ENCODE results near the gene UCK1.

UCK1 gene

DNA sequence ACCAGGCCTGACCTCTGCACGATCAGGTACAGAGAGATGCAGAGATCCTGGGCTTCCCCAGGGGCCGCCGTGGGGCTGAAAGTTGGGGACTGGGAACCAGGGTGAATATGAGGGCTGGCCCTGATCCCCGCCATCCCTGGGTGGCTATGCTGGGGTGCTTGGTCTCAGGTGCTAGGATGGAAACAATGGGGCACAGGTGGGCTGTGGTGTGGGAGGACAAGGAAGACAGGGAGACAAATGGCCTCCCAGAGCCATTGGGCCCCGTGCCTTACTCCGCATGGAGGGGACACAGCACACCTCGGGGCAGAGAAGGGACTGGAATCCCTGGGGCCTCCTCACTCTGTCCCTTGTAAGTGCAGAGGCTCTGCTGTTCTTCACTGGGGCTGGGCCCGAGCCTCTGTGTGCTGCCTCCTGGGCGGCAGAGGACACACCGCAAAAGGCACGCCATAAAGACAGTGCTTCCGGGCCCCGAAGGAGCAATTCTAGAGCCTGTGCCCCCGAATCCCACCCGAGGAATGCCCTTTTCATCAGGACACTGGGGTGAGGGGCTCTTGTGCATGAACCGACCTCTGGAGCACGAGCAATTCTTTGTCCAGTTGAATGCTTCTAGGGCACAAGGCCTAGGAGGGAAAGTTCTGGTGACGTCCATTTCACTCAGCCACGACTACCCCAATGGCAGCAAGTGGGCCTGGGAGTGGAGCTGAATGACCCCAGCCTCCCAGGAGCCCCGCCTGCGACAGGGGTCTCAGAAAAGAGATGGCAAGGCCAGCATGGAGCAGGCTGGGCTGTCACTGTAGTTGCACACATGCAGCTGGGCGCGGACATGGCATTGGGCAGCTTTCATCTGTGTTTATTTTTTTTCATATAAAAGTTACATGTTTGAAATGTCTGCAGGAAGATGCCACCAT, 45.1 kb upstream of the UCK1 start:
- H3K4me3 ChIP-seq (ENCODE audit: low read length), result no peak overlapping the region
- TF ChIP-seq, protein P1, sequence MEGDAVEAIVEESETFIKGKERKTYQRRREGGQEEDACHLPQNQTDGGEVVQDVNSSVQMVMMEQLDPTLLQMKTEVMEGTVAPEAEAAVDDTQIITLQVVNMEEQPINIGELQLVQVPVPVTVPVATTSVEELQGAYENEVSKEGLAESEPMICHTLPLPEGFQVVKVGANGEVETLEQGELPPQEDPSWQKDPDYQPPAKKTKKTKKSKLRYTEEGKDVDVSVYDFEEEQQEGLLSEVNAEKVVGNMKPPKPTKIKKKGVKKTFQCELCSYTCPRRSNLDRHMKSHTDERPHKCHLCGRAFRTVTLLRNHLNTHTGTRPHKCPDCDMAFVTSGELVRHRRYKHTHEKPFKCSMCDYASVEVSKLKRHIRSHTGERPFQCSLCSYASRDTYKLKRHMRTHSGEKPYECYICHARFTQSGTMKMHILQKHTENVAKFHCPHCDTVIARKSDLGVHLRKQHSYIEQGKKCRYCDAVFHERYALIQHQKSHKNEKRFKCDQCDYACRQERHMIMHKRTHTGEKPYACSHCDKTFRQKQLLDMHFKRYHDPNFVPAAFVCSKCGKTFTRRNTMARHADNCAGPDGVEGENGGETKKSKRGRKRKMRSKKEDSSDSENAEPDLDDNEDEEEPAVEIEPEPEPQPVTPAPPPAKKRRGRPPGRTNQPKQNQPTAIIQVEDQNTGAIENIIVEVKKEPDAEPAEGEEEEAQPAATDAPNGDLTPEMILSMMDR (conservative IDR thresholded peaks at IDR 0.05; ENCODE audit: low read length), result no peak
- no peak for DNase-seq (ENCODE audit: low read depth)

DNA sequence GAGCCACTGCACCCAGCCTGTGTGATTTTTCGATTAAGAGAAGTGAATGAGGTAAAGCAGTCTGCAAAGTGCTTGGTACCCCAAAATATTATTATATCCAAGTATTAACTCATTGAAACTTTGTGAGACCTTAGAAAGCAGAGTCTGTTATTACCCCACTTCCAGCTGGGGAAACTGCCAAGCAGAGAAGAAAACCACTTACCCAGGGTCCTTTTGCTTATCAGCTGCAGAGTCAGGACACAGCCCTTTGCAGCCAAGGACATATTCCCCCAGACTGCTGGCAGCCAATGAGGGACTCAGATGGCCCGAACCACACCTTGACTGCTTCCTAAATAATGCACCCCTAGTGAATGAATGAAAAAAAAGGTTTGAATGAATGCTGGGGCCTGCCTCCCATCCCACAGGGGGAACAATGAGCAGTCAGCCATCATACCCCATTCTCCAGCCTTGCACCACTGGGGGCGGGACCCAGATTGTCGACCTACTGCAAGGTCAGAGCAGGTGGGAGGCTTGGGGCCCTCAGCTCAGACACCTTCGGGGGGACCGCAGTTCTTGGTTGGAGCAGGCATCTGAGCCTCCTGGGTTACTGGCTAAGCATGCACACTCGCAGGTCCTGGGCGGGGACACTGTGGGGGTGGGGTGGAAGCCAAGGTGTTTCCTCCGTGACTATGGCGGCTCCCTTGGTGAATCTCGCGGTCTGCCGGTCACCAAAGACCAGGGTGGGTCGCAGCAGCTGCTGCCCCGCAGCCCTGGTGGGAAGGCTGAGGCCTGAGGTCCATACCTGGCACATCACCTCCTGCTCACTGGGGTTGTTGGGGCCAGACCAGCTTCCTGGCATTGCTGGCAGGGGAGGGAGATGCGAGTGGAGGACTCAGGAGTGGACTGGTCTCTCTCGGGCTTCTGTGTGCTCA, 43.9 kb upstream of the UCK1 start:
- H3K4me3 ChIP-seq (ENCODE audit: low read length), result no peak overlapping the region
- DNase-seq (ENCODE audit: low read depth), result no peak
- TF ChIP-seq, protein P1 (conservative IDR thresholded peaks at IDR 0.05; ENCODE audit: low read length), result no peak

DNA sequence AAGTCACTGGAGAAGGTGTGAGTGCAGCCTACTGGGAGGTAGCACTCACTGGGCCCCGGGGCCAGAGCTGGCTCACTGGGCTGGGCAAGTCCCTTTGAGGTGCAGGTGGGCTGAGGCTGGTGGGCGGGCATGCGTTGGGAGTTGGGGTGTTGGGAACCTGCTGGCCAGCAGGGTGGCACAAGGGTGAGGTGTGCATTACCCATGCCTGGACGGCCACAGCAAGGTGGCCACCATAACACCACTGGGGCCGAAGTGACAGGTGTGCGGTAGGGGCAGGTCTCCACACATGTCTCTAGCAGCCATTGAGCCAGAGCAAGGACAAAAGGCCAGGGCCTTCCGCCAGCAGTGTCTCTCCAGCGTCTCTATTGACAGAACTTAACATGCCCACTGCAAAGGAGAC, 36.8 kb upstream of the UCK1 start:
- TF ChIP-seq, protein P1 (conservative IDR thresholded peaks at IDR 0.05; ENCODE audit: low read length), result no peak
- DNase-seq (ENCODE audit: low read depth), result no peak
- H3K4me3 ChIP-seq (ENCODE audit: low read length), result no peak overlapping the region

DNA sequence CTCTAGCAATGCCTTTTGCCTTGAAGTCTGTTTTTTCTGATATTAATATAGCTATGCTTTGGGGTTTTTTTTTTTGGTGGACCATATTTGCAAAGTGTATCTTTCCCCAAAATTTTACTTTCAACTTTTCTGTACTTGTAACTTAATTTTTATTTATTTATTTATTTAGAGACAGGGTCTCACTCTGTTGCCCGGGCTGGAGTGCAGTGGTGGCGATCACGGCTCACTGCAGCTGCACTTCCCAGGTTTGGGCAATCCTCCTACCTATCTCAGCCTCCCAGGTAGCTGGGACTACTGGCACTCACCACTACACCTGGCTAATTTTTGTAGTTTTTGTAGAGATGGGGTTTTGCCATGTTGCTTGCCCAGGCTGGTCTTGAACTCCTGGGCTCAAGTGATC, 35.1 kb upstream of the UCK1 start:
- no peak for DNase-seq (ENCODE audit: low read depth)
- no peak overlapping the region for H3K4me3 ChIP-seq (ENCODE audit: low read length)
- TF ChIP-seq, protein P1 (conservative IDR thresholded peaks at IDR 0.05; ENCODE audit: low read length), result no peak

DNA sequence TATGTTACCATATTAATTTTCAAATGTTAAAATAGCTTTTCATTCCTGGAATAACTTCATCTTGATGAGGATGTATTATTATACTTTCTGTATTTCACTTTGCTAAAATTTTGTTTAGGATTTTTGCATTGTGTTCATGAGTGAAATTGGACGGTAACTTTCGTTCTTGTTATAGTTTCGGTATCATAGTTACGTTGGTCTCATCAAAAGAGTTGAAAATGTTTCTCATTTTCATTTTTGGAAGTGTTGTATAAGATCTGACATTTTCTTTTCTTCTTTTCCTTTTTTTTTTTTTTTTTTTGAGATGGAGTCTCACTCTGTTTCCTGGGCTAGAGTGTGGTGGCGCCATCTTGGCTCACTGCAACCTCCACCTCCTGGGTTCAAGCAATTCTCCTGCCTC, 34.3 kb upstream of the UCK1 start:
- no peak for DNase-seq (ENCODE audit: low read depth)
- TF ChIP-seq, protein P1 (conservative IDR thresholded peaks at IDR 0.05; ENCODE audit: low read length), result no peak

DNA sequence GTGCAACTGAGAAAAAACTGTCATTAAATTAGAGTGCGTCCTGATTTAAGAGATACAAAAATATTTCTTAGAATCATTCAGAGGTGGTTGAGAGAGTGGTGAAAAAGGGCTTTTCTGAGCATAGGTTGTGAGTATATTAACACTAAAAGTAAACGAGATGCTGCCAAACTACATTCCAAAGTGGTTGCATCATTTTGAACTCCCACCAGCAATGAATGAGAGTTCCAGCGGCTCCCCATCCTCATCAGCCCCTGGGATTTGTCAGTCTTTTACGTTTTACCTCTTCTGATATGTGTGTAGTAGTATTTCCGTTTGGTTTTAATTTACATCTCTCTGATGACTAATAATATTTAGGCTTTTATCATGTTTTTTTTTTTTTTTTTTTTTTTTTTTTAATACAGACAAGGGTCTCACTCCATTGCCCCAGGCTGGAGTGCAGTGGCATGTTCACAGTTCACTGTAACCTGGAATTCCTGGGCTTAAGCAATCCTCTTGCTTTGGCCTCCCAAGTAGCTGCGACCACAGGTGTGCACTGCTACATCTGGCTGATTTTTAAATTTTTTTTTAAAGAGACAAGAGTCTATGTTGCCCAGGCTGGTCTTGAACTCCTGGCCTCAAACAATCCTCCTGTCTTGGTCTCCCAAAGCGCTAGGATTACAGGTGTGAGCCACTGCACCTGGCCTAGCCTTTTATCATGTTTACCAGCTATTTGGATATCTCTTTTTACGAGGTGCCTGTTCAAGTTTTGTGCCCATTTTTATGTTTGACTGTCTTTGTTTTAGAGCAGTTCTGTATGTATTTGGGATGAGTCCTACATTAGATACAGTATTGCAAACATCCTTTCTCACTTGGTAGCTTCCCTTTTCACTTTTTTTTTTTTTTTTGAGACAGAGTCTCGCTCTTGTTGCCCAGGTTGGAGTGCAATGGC, 31.2 kb upstream of the UCK1 start:
- no peak for DNase-seq (ENCODE audit: low read depth)
- TF ChIP-seq, protein P1 (conservative IDR thresholded peaks at IDR 0.05; ENCODE audit: low read length), result no peak
- H3K4me3 ChIP-seq (ENCODE audit: low read length), result no peak overlapping the region

More for the DNA sequence above, 34.3 kb upstream of the UCK1 start:
- no peak overlapping the region for H3K4me3 ChIP-seq (ENCODE audit: low read length)
